Measurements from ENCODE around the gene TDO2.
A peak's percentile ranks its signal among the peaks of the same experiment; 100 is the strongest.
"Not testable (repeated sequence)": the region's sequence is repeated elsewhere in the genome, so short reads cannot be mapped to it uniquely, and the experiment has no call there.

TDO2 gene

DNA sequence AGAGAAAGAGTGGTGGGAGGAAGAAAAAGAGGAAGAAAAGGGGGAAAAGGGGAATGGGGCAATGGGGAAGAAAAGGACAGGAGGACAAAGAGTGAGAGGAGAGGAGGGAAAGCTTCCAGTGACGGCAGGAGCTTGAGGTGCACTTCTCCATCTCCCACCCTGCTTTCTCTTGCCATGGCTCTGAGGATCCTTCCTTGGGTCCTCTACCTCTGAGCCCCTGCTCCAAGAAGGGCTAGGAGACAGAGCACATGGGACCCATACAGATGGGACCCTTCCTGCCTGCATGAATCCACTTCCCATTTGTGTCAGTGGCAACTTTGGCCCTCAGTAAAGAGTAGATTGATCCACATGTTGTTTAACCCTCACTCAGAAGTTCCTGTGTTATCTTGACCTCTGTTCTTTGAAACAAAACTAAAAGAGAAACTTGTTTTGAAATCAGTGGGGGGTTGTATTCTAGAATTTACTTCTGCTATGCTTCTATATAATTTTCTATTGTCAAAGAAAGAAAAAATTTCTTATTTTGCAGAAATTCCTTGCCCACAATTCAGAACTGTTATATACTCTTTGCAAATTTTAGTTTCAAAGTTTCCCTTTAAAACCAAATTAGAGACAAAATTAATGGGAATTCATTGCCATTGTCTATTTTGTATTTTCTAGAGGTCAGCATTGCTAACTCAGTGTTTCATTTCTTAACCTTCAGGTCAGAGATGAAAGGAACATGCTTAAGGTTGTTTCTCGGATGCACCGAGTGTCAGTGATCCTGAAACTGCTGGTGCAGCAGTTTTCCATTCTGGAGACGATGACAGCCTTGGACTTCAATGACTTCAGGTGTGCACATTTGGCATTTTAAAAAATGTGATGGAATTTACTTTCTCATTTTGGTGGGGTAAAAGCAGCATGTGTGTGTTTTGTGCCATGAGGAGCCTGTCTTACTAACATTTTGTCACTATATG lies 5.0 kb downstream of the TDO2 start:
- DNase-seq: no peak

DNA sequence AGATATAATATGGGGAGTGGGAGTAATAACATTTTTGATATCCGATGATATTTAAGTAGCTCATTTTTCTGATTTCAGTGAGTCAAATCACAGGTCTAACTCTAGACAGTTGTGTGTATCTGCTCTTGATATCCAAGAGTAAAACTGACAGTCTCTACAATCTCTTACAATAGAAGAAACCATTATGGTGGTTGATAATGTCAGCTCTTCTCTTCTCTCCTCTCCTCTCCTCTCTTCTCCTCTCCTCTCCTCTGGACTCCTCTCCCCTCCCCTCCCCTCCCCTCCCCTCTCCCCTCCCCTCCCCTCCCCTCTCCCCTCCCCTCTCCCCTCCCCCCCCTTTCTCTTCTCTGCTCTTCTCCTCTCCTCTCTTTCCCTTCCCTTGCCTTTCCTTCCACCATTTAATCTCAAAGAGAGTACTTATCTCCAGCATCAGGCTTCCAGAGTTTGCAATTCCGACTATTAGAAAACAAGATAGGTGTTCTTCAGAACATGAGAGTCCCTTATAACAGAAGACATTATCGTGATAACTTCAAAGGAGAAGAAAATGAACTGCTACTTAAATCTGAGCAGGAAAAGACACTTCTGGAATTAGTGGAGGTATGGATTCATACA lies 6.2 kb downstream of the TDO2 start:
- no peak for DNase-seq

DNA sequence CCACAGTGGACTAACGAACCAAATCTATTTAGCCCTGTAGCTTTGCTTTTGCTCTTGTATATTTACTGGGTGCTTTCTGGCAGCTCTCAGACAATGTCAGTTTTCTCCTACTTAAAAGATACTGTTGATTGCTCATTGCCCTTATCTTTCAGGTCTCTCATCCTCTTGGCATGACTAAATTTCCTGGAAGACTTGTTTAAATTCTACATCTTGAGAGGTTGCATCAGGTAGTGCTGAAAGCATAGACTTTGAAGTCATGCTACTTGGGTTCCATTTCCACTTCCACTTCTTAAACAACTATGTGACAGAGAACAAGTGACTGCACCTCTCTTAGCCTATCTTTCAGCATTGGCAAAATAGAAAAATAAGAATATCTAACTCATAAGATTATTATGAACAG lies 8.4 kb downstream of the TDO2 start:
- no peak for DNase-seq

DNA sequence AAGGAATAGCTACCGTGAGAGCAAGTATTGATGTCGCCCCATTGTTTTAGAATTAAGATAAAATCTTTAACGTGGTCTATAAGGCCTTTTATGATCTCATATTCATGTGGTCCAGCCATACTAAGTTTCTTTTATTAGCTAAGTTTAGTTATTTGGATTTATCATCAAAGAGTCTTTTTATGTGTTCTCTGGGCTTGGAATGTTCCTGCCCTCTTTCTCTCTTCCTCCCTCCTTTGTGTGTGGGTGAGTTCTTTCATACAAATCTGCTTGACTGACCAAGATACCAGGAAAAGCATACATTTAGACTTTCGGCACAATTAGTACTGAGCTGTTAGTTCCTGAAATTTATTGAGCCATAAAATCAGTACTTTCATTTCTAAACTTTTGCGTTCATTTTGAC lies 11.3 kb downstream of the TDO2 start:
- no peak for DNase-seq

DNA sequence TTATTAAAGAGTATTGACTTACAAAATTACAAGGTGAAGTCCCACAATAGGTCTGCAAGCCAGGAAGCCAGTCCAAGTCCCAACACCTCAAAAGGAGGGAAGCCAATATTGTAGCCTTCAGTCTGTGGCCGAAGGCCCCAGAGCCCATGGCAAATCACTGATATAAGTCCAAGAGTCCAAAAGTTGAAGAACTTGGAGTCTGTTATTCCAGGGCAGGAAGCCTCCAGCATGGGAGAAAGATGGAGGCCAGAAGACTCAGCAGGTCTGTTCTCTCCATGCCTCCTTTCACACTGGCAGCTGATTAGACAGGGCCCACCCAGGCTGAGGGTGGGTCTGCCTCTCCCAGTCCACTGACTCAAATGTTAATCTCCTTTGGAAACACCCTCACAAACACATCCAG lies 18.1 kb downstream of the TDO2 start:
- no peak for DNase-seq

DNA sequence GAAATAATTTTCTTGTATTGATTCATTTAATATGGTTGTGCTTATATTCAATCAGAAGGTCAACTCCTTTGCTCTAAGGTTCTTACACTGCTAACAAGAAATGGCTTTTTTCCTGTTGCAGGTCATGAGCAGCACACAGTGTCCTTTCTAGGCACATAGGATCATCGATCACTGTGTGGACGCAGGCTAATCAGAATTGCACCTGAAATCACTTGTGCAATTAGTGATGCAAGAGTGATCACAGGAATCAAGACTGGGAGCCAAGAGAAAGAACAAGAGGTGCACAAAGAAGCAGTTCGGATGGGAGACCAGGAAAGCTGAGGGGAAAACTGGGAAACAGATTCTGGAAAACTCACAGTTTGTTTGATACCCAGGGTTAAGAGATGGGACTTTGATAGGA lies 21.1 kb downstream of the TDO2 start:
- DNase-seq: no peak

DNA sequence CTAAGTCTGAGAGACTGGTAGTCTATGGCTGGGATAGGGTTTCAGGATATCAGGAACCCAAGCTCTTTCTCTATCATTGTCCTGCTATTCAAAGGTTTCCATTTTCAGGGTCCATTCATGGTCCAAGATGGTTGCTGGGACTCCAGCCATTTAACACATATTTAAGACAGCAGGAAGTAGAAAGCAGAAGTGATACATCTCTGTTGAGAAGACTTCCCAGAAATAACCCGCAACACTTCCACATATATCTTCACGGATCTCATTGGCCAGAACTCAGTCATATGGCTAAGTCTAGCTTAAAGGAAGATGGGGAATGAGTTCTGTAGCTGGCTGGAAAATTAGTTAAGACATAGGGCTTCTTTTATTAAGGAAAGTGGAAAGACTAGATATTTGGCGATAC lies 26.3 kb downstream of the TDO2 start:
- no peak for DNase-seq

DNA sequence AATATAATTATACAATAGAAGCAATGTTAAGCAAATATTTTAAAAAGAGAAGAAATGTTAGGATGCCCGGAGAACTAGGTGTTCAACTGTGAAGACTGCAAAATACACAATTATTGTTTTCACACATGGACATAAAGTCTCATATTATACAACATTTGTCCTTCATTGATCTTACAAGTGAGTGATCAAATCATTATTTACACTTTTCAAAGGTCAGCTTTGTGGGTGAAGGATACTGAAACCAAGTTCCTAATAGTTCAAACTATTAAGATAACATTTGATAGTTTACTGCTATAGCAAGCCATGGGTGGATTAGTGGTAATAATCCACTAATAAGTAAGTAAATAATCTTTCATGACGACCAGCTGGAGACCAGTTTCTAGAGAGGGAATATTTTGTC lies 26.8 kb downstream of the TDO2 start:
- no peak for DNase-seq

DNA sequence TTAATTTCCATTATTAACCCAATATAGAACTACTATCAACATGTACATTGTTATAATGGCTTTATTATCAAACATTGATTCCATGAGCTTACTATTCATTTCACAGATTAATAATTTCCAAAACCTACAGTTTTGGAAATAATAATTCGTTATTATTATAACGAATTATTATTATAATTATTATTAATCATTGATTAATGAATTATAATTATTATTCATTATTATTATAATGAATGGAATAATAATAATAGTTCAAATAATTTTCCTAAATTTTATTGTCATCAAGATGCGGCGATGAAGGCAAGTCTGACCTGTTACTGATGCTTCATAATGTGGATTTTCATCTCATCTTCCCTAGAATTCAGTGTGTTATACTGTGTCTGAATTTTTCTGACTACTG lies 28.1 kb downstream of the TDO2 start:
- DNase-seq: no peak

DNA sequence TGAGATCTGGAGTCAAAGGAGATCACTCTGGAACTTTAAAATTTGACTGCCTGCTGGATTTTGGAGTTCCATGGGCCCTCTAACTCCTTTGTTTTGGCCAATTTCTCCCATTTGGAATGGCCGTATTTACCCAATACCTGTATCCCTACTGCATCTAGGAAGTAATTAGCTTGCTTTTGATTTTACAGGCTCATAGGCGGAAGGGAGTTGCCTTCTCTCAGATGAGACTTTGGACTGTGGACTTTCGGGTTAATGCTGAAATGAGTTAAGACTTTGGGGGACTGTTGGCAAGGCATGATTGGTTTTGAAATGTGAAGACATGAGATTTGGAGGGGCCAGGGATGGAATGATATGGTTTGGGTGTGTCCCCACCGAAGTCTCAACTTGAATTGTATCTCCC lies 31.1 kb downstream of the TDO2 start:
- DNase-seq: not testable (repeated sequence)

DNA sequence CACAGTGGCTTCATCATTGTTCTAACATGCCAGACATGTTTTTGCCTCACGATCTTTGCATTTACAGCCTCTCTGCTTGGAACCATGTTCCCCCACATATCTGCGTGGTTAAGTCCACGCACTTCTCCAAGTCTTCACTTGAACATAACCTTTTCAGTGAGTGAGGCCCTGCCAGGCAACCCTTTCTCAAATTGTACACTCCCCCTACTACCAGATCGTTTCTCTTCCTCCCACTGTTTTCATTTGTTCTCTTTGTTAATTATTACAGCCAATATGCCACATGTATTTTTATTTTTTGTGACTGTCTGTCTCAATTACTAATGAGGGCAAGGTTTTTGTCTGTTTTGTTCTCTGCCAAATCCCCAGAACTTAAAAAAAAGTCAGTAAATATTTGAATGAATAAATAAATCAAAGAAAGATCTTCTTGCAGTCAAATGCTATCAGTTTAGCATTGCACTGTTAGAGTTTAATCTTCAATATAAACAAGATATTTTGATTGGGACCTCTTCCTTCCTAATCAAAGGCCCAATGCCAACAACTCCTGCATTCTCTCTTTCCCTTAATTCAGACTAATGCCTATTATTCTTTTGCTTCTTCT lies 32.0 kb downstream of the TDO2 start:
- no peak for DNase-seq

DNA sequence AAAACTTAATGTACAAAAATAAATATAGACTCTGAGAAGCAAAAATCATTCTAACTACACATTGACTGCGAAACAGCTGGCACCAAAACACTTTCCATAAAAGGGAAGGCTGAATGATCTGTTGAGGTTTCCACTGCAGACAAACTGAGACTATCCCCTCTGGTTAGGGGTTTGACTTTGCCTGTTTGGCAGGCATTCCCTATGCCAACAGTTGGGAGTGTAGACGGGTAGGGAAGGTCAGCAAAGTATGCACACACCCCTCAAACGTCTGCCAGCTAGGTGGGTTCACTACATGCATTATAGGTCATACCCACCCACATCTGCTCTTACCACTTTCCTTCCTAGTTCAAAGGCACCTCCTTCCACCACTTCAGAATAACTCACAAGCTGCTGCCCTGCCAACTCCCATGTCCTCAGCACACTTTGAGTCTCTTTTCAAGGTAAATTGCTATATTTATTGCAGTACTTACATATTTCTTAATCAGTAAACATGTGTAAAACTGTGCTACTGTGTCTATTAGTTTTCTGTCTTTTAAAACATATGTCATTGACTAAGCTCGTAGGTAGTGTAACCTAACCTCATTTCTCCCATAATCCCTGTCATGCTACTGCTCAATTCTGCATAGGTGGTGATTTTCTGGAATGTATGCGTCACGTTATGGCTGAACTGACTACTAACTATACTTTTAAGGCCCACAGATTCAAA lies 37.7 kb downstream of the TDO2 start:
- DNase-seq: no peak

DNA sequence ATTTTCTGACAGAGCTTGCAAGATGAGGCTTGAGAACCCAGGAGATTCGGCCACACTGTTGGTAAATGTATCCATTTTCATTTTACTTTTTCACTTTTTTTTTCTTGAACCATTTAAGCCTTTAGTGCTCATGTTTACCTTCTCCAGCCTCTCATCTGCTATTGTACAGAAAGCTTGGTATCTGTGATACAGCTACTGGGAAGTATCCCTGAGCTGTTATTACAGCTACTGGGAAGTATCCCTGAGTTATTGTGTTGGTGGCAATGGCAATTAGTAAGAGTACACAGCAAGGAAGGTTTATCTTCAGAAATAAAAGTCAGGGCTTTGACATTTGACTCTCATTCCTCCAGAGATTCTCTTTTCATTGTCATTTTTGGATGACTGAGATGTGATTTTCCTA lies 38.3 kb downstream of the TDO2 start:
- no peak for DNase-seq

DNA sequence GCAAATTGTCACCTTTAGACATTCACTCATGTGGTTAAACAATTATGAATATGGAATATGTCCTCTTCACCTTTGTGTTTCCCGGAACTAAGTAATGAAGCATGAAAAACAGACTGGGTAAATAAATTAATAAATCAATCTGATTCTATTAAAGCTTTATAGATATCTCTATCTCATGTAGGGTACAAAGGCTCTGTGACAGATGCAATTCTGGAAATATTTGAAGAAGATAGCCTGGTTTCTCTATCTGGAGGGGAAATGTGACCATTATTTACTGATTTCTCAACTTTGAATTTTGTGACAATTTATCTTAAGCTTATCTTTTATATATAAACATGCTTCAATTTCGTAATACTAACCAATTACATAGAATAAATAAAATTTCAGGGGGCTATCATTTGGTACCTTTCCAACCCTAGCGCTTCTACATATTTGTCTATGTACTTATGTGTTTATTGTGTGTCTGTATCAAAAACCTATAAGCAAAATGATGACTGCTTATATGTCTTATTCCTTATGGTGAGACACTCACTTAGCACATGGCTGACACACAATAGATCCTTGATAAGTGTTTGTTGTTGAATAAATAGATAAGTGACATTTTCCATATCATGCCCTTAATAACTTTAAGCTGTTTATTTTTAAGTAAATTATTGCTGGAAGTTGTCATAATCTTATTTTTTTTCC lies 40.3 kb downstream of the TDO2 start:
- DNase-seq: no peak

DNA sequence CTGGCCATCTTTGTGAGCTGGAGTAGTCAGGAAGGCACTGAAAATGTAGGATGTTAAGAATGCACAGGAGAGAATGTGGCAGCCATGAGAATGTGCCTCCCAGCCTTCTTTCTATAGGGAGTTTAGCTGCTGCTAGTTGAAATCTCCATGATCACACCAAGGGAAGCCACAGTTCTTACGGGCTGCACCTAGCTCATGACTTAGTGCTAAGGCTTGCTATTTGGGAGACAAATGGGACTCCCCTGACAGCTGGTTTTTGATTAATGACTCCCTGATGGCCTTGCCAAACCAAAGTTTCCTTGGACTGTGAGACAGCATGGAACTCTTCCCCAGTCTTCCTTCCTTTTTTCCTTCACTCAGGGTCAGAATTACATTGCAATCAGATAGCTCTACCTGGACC lies 41.0 kb downstream of the TDO2 start:
- DNase-seq: no peak

DNA sequence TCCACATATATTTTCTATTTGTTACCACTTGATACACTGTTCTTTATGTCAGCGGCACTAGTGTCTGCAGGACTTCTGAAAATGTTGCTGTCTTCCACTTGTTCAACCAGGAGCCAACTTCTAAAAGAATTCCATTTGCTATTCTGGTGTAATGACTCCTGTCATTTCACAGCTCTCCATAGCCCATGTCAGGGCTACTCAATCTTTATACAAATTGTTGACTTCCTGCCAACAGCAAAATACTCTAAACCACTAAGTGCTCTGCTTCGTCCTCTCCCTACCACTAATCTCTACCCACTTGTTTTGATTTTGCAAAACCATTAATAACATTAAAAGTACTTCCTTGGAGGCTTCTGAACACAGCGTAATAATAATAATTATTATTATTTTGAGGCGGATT lies 43.0 kb downstream of the TDO2 start:
- no peak for DNase-seq

DNA sequence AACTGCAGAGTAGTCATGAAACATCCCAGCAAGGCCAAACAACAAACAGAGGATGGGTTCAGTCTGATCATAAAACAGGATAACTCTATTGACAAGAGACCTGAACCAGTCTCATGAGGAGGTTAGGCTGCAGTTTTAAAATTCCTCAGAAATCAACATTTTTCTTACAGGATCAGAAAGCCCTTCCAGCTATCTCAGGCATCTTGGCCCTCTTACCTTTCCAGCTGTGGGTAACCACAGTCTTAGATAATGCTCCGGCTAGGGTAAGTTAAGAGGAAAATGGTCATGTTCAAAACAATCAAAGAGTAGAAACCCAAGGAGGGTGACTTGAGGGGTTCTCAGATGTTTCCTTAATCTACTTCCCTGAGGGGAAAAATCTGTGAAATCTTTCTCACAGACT lies 45.0 kb downstream of the TDO2 start:
- no peak for DNase-seq

DNA sequence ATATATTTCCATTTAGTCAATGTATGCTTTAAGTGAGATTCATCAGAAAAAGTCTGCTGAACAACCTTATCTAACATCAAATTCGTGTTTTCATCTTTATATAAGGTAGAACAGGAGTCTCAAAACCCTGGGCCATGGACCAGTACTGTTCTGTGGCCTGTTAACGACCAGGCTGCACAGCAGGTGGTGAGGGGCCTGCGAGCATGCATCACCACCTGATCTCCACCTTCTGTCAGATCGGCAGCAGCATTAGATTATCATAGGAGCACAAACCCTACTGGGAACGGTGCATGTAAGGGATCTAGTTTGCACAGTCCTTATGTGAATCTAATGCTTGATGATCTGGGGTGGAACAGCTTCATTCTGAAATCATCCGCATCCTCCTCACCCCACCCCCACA lies 47.0 kb downstream of the TDO2 start:
- DNase-seq: no peak

DNA sequence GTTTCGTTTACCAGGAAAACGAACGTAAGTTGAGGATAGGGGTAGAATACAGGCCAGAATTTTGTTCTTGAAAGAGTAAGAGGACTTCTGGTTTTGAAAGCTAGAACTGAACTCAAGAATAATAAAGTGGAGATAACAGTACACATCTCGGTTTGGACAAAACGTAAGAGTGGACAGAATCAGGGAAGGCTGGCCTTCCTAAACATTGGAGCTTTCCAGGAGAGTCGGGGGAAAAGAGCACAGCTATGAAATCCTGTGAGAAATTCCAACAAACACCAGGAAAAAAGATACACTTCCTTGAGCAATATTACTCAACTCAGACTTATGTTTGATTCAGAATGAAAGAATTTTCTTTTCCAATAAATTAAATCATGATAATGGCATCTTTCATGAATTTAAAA lies 49.0 kb downstream of the TDO2 start:
- DNase-seq: no peak

DNA sequence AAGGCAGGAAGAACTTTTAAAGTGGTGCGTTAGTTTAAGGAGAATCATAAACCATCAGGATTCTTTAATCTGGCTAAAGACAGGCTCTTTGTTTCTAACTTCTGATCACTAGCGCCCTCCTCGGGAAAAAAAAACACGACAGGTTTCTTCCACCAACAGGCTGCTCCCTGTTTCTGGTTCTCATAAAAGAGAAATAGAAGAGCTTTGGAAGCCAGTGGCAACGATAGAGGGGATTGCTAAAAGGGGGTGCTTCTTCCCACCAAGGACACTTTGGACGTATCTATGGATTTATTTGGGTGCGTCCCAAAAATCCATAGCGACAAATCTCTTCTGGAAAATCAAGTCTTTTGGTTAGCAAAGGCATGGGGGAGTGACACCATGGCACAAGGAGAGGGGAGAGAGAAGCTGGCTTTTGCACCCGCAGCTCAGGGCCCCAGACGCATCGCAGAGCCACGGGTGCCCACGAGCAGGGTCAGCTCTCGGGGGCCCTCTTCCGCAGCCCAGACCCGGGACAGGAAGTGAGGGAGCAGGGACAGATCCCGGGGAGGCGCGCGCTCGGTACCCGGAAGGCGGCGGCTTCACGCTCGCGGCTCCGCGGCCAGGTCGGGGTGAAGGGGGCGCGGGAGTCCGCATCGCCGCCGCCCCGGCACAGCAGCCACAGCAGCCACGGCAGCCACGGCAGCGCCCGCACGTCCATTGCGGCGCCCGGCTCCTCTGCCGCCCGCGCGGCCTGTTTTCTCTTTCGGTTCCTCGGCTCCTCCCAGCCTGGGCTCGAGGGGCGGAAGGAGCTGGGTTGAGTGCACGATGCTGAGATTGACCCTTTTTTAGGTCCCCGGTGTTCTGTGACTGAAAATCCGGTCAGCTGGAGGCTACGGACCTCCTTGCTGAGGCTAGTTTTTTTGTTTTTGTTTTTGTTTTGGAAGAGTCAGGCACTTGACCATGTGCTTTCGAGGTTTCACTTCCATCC lies 49.9 kb downstream of the TDO2 start, which contains the start of gene CTSO:
Gene CTSO, minus strand, starts transcription at position 716 of the 967 bp plus-strand sequence. Its CDS starts 19 bp downstream, at position 697.
- peak; percentile 76 for DNase-seq

DNA sequence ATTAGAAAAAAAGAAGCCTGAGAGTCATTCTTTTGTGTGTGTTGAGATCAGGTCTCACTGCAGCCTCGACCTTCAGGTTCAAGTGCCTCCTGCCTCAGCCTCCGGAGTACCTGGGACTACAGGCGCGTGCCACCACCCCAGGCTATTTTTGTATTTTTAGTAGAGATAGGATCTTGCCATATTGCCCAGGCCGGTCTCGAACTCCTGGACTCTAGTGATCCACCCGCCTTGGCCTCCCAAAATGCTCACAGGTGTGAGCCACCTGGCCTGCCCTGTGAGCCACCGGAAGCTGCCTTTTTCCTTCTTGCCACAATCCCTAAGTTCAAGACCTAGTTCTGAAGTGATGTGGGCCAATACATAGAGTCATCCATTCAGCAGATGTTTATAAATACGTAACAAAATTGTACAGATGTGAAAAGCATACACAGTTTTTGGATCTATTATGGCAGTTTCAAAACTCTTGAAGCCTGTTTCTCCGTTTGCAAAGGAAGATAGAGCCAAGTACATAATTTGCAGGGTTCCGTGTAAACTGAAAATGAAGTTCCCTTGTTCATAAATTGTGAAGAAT lies 50.7 kb downstream of the TDO2 start:
- DNase-seq: peak; percentile 11
